Muscle of leg (tissue), 11 donors: Measurements from ENCODE around the gene OMP. TPM values are rescaled to one million over a fixed set of nuclear protein-coding genes. Genes with fewer than 3 reads are reported as not detected.
"Not testable (repeated sequence)": the region's sequence is repeated elsewhere in the genome, so short reads cannot be mapped to it uniquely, and the experiment has no call there.

Experiments
- DNase-seq: peaks from one replicate; pipeline ENCODE4 v3.0.0; 2013
- H3K27ac ChIP-seq: one replicate; pipeline ENCODE4 v1.5.1; 2013; ENCODE audit warnings: mild to moderate bottlenecking, low read length, control low read depth
- H3K27me3 ChIP-seq: one replicate; pipeline ENCODE4 v1.6.1; 2013; ENCODE audit warnings: low read length; ENCODE audit not compliant: control insufficient read depth, insufficient read depth
- H3K36me3 ChIP-seq: one replicate; pipeline ENCODE4 v1.6.1; 2013; ENCODE audit warnings: low read length; ENCODE audit not compliant: control insufficient read depth, insufficient read depth
- H3K4me1 ChIP-seq: one replicate; pipeline ENCODE4 v1.6.1; 2013; ENCODE audit warnings: low read length; ENCODE audit not compliant: control insufficient read depth, insufficient read depth
- H3K4me3 ChIP-seq: one replicate; pipeline ENCODE4 v1.5.1; 2013; ENCODE audit warnings: low read length, control low read depth
- H3K9me3 ChIP-seq: replicated peaks from 2 replicates; pipeline ENCODE4 v1.6.1; 2013; ENCODE audit warnings: low read depth, low read length; ENCODE audit not compliant: control insufficient read depth
- WGBS: methylation state at CpG from one replicate; pipeline ENCODE4 v1.1.5; 2013; ENCODE audit warnings: missing lambda C conversion rate; ENCODE audit not compliant: insufficient coverage; 5-methylcytosine and 5-hydroxymethylcytosine counted together
- polyA plus RNA-seq, 8 donors: library from polyadenylated mRNA; unstranded; fragments of 120-200 nt; gene quantifications; one replicate each; pipeline versions ENCODE4 v1.2.1 to v1.2.3, GENCODE V29; 2013; ENCODE audit warnings: inconsistent platforms in 1 of 8, low replicate concordance in 1 of 8; ENCODE audit not compliant: insufficient read length in 8 of 8, insufficient read depth in 1 of 8
- total RNA-seq: library from RNA; stranded (reverse); fragments of 120-200 nt; gene quantifications from one replicate; pipeline ENCODE4 v1.2.4, GENCODE V29; 2013

OMP gene
- total and polyA plus RNA-seq, 9 donors, result 0.27 TPM; not detected in 8

GRCh38 chr11:77093056-77093891 lies 9.4 kb upstream of the OMP start:
- H3K9me3 ChIP-seq, result no peaks in the 10 kb centered on the region
- no peaks in the 10 kb centered on the region for H3K27me3 ChIP-seq
- WGBS, result 81% methylated on average over 22 of the region's 33 CpGs
- H3K4me3 ChIP-seq, result no peak overlapping the region
- DNase-seq, result no peak
- H3K4me1 ChIP-seq, result peaks cover 47% of the 10 kb centered on the region
- no peak overlapping the region for H3K27ac ChIP-seq
- peaks cover 4% of the 10 kb centered on the region for H3K36me3 ChIP-seq

GRCh38 chr11:77093987-77094840 lies 8.4 kb upstream of the OMP start:
- no peak overlapping the region for H3K27ac ChIP-seq
- peaks cover 47% of the 10 kb centered on the region for H3K4me1 ChIP-seq
- DNase-seq, result peak; percentile 30

GRCh38 chr11:77094841-77095365 lies 7.7 kb upstream of the OMP start:
- Histone ChIP-seq H3K4me1 (peaks cover 47% of the 10 kb centered on the region), H3K9me3 (no peaks in the 10 kb centered on the region), H3K27ac (no peak overlapping the region), H3K36me3 (peaks cover 4% of the 10 kb centered on the region), H3K4me3 (no peak overlapping the region), H3K27me3 (no peaks in the 10 kb centered on the region)
- WGBS, result 85% methylated on average over 3 of the region's 7 CpGs
- DNase-seq, result no peak

More at GRCh38 chr11:77093987-77094840, 8.4 kb upstream of the OMP start:
- Histone ChIP-seq H3K4me3 (no peak overlapping the region), H3K27me3 (no peaks in the 10 kb centered on the region), H3K36me3 (peaks cover 4% of the 10 kb centered on the region), H3K9me3 (no peaks in the 10 kb centered on the region)
- 100% methylated on average over 1 of the region's 6 CpGs for WGBS

GRCh38 chr11:77095551-77096490 lies 6.8 kb upstream of the OMP start:
- 60% methylated on average over 19 of the region's 21 CpGs for WGBS
- H3K27ac ChIP-seq, result no peak overlapping the region
- H3K9me3 ChIP-seq, result no peaks in the 10 kb centered on the region
- no peaks in the 10 kb centered on the region for H3K27me3 ChIP-seq
- no peak for DNase-seq
- H3K4me1 ChIP-seq, result peaks cover 47% of the 10 kb centered on the region
- H3K36me3 ChIP-seq, result peaks cover 4% of the 10 kb centered on the region
- no peak overlapping the region for H3K4me3 ChIP-seq

GRCh38 chr11:77096591-77097019 lies 6.0 kb upstream of the OMP start:
- 84% methylated on average over 3 of the region's 8 CpGs for WGBS
- Histone ChIP-seq H3K4me1 (peaks cover 43% of the 10 kb centered on the region), H3K27ac (no peak overlapping the region), H3K36me3 (peaks cover 4% of the 10 kb centered on the region), H3K9me3 (no peaks in the 10 kb centered on the region), H3K27me3 (no peaks in the 10 kb centered on the region), H3K4me3 (no peak overlapping the region)
- no peak for DNase-seq

- H3K4me1 ChIP-seq, result peaks cover 37% of the 10 kb centered on the region
- H3K27me3 ChIP-seq, H3K9me3 ChIP-seq, DNase-seq, H3K4me3 ChIP-seq, H3K36me3 ChIP-seq, H3K27ac ChIP-seq: not testable (repeated sequence)
- 88% methylated on average over 3 of the region's 4 CpGs for WGBS
These were observed 5.5 kb upstream of the OMP start for GRCh38 chr11:77097180-77097579.

- 86% methylated on average over 14 of the region's 14 CpGs for WGBS
- Histone ChIP-seq H3K4me1 (peaks cover 10% of the 10 kb centered on the region), H3K27me3 (no peaks in the 10 kb centered on the region), H3K27ac (no peak overlapping the region), H3K4me3 (no peak overlapping the region), H3K9me3 (no peaks in the 10 kb centered on the region), H3K36me3 (peaks cover 4% of the 10 kb centered on the region)
- DNase-seq, result no peak
These were observed 2.2 kb upstream of the OMP start for GRCh38 chr11:77100166-77101042.

- H3K27ac ChIP-seq, result no peak overlapping the region
- no peaks in the 10 kb centered on the region for H3K9me3 ChIP-seq
- DNase-seq, result no peak
- H3K4me3 ChIP-seq, result no peak overlapping the region
- no peaks in the 10 kb centered on the region for H3K27me3 ChIP-seq
- H3K36me3 ChIP-seq, result peaks cover 4% of the 10 kb centered on the region
- WGBS, result 97% methylated on average over 4 of the region's 5 CpGs
- peaks cover 4% of the 10 kb centered on the region for H3K4me1 ChIP-seq
These were observed 1.6 kb upstream of the OMP start for GRCh38 chr11:77101043-77101537.

GRCh38 chr11:77103319-77103718 lies 679 bp downstream of the OMP start:
- H3K9me3 ChIP-seq, result no peaks in the 10 kb centered on the region
- DNase-seq, result no peak
- peaks cover 4% of the 10 kb centered on the region for H3K36me3 ChIP-seq
- no peaks in the 10 kb centered on the region for H3K27me3 ChIP-seq
- peaks cover 7% of the 10 kb centered on the region for H3K4me1 ChIP-seq
- 85% methylated on average over 1 of the region's 2 CpGs for WGBS
- H3K4me3 ChIP-seq, result no peak overlapping the region
- H3K27ac ChIP-seq, result no peak overlapping the region
